Measurements from ENCODE around the gene DNAJC28. TPM values are rescaled to one million over a fixed set of nuclear protein-coding genes. Genes with fewer than 3 reads are reported as not detected.

DNAJC28 gene, protein sequence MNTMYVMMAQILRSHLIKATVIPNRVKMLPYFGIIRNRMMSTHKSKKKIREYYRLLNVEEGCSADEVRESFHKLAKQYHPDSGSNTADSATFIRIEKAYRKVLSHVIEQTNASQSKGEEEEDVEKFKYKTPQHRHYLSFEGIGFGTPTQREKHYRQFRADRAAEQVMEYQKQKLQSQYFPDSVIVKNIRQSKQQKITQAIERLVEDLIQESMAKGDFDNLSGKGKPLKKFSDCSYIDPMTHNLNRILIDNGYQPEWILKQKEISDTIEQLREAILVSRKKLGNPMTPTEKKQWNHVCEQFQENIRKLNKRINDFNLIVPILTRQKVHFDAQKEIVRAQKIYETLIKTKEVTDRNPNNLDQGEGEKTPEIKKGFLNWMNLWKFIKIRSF
- 1.4 and 2.3 TPM in 2 replicates for total RNA-seq

DNA sequence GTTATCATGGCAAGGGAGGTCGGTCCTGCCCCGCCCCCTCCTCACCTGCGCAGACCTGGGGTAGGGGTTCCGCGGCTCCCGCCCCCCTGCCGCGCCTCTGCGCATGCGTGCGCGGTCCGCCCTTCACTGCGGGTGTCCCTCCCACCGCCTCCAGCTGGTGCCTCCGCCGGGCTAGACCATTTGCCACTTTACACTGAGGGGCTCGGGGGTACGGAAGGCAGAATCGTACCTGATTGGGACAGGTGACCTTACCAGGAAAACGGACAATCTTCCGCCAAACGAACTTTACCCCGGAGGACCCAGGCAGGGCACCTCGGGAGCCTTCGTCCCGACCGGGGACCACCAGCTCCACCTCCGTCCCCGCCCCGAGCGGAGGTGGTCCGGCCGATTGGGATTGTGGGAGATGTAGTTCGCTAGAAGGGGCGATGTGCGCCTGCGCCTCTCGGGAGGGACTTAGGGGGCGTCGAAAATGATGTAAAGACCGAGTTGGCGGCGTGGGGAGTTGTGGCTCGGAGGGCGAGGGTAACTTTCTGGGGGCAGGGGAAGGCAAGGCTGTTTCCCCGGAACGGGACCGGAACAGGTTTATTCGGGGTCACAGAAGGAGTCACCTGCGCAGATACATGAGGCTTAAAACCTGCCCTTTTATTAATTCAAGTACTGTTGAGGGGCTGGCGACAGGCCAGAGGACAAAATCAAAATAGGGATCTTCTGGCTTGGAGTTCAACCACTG, at the start of gene DNAJC28:
Gene DNAJC28 (minus strand): TSS at position 344 of the 730 bp plus-strand sequence. CDS start 2,323 bp downstream, outside the sequence.

DNA sequence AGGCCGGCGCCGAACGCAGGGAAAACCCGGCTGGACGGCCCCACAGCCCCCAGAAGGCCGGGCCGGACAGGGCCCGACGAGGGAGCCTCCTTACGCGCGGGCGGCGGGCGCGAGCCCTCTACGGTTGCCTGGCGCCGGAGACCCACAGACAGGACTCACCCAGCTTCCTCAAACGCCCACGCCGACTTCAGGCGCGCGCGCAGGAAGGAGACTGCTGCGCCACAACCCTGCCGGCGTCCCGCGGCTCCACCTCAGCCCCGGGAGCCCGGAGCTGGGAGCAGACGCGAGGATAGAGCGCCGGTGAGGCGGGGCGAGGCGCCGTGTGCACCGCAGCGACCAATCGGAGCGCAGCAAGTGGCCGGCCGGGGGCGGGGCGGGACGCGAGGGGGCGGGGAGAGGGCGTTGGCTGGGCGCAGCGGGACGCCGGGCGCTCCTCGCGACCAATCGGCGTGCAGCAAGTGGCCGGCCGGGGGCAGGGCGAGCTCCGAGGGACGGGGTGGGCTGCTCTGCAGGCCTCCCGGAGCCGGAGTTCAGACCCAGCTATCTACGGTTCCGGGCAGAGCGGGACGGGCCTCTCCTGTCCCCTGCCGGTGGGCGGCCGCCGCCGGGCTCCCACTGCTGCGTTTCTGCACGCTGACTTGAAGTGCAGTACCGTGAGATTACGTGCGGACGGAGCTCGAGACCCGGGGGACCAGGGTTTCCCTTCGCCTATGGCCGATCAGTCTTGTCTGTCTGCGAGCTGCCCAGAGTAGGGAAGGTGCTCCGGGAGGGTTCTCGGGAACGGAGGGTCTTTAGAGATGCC, 11.6 kb downstream of the DNAJC28 start, which contains the start of gene TMEM50B:
Gene TMEM50B (minus strand): TSS at position 296 of the 802 bp plus-strand sequence. CDS start 11,089 bp downstream, outside the sequence.

Other genes starting within 250 kb of the DNAJC28 start
- 32.2 and 38.1 TPM in 2 replicates for gene IL10RB, start 225.3 kb downstream of the DNAJC28 start, total RNA-seq
- gene IFNAR1, start 166.7 kb downstream of the DNAJC28 start, total RNA-seq, result 35.3 and 35.8 TPM in 2 replicates
- 37.4 and 50.0 TPM in 2 replicates for gene IFNGR2, start 88.3 kb downstream of the DNAJC28 start, total RNA-seq
- gene TMEM50B, start 11.7 kb downstream of the DNAJC28 start, total RNA-seq, result 39.5 and 46.1 TPM in 2 replicates
- 150 and 176 TPM in 2 replicates for gene GART, start 50.4 kb upstream of the DNAJC28 start, total RNA-seq
- 244 and 322 TPM in 2 replicates for gene SON, start 51.3 kb upstream of the DNAJC28 start, total RNA-seq
- gene DONSON, start 97.0 kb upstream of the DNAJC28 start, total RNA-seq, result 31.5 and 34.7 TPM in 2 replicates
- 33.2 and 37.5 TPM in 2 replicates for gene CRYZL1, start 150.0 kb upstream of the DNAJC28 start, total RNA-seq
- 81.4 and 97.5 TPM in 2 replicates for gene ITSN1, start 150.8 kb upstream of the DNAJC28 start, total RNA-seq